HG03103 (cell line): Measurements from ENCODE around the gene SKA2.
"Not testable (repeated sequence)": the region's sequence is repeated elsewhere in the genome, so short reads cannot be mapped to it uniquely, and the experiment has no call there.

Experiments used
- ATAC-seq: cut with Tn5 transposase; IDR thresholded peaks from one replicate; pipeline ENCODE4 v1.9.1; 2021; ENCODE audit warnings: low read depth; ENCODE audit not compliant: unreplicated experiment

The SKA2 gene

DNA sequence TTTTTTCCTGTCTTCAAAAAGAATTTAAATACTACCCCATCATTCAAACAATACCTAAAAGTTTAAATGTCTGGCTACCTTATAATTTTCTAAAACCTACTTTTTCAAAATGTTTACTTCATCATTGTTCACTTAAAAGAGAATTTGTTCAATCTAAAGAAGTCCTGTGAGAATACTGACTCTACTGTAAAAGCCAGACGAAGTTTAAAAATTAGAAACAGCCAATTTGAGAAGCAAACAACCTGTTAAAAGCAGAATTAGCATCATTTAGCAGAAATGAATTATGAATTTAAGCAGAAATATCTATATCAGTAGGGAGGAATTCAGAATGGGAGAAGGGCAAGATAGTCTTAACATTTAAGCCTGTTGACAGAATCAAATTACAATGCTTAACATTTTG is 2.1 kb downstream of the SKA2 start:
- no peak for ATAC-seq

DNA sequence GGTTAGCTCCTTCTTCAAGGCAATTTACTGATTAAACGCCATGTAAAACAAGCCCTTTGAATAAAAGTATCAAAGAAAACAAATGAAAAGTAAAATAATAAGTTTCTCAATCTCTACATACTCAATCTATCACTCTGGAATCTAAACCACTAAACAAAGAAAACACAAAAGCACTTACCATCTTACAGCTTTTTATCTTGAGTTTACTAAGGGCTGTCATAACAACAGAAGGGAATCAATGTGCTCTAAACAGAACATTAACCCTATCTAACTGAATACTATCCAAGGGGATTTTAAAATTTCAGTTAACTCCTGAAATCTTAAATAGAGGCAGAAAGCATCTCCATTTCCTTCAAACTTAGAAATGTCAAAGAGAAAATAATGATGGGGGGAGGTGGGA is 3.4 kb downstream of the SKA2 start:
- no peak for ATAC-seq

DNA sequence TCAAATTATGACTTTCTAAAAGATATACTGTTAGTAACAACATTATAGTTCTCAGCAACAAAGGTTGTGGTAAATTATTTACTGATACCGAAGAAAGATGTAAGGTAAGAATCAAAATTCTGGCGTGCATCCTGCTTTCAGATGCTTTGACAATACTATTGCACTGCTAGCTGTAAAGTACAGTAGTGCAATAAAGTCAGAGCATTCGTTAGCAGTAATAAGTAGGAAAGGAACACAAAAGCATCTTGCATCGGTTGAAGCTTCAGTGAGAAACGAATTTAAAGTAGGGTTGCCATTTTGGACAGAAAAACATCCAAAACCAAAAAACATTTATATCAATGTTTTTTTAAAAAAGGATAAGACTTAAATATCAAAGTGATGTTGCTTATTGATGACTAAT is 4.0 kb downstream of the SKA2 start:
- ATAC-seq = no peak

DNA sequence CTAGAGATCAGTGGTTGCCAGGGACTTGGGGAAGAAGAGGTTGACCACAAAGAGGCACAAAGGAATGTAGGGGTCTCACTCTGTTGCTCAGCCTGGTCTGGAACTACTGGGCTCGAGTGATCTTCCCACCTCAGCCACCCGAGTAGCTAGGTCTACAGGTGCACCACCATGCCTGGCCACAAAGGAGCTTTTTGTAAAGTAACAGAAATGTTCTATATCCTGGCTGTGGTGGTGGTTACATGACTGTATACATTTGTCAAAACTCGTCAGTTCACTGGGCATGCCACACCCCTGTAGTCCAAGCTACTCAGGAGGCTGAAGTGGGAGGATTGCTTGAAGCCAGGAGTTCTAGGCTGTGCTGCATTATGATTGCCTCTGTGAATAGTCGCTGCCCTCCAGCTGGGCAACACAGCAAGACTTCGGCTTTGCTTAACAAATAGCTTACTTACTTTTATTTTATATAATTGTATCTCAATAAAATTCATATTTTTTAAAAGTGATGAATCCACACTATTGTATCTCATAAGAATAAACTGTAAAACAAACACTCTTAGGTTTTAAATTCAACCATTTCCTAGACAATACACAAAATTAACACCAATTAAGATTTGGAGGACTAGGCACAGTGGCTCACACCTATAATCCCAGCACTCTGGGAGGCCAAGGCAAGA is 5.0 kb downstream of the SKA2 start:
- ATAC-seq = no peak

DNA sequence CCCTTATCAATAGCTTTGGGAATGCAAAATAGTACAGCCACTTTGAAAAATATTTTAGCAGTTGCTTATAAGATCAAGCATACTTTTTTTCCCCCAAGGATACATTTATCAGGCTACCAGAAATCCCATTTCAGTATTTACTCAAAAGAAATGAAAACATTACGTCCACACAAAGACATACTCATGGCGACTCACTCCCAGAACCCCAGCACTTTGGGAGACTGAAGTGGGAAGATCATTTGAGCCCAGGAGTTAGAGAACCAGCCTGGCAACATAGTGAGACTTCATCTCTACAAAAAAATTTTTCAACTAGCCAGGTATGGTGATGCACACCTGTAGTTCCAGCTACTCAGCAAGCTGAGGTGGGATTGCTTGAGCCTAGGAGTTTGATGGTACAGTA is 5.9 kb downstream of the SKA2 start:
- no peak for ATAC-seq

DNA sequence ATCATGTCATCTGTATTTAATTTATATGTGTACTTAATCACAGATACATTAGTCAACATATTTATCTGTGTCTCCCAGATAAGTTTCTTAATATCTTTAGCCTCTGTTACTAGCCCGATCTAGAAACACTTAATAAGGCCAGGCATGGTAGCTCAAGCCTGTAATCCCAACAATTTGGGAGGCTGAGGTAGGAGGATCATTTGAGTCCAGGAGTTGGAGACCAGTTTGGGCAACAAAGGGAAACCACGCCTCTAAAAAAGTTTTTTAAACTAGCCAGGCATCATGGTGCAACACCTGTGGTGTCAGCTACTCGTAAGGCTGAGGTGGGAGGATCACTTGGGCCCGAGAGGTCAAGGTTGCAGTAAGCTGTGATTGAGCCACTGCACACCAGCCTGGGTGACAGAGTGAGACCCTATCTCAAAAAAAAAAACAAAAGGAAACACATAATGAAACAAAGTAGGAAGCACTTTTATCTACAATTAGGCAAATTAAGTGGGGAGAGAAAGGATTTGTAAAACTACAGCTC is 9.4 kb downstream of the SKA2 start:
- ATAC-seq = no peak

DNA sequence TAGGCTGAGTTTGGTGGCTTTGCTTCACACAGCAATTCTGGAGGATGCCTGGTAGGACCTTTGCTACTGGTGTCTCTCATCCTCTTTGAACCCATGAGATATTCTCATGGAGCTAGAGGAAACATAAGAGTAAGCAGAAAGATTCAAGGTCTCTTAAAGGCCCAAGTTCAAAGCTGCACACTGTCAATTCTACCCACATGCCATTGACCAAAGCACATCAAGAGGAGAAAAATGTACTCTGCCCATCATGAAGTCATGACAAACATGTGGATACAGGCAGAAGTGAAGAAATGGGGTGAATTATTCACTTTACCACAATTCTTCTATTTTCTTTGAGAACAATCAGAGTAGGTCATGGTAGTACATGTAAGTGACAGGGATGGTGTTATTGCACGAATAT is 13.1 kb downstream of the SKA2 start:
- ATAC-seq = no peak

DNA sequence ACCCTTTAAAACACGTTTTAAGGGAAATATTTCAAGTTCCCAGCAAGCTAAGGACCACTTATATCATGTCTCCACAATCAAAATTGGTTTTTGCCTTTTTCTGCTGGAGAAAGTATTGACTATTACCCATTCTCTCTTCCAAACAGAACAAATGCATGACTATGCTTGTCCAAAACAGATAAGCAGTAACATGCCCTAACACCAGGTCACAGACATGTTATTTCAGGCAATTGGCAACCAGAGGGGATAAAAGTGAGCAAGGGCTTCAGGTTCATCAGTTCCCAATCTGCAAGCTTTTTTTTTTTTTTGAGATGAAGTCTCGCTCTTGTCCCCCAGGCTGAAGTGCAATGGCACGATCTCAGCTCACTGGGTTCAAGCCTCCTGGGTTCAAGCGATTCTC is 15.0 kb downstream of the SKA2 start:
- no peak for ATAC-seq

DNA sequence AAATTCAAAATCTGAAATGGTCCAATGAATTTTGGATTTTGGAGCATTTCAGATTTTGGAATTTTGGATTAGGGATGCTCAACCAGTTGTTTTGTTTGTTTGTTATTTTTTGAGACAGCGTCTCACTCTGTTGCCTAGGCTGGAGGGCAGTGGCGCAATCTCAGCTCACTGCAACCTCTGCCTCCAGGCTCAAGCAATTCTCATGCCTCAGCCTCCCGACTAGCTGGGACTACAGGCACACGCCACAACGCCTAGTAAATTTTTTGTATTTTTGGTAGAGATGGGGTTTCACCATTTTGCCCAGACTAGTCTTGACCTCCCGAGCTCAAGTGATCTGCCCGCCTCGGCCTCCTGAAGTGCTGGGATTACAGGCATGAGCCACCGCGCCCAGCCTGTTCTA is 16.6 kb downstream of the SKA2 start:
- ATAC-seq = not testable (repeated sequence)

DNA sequence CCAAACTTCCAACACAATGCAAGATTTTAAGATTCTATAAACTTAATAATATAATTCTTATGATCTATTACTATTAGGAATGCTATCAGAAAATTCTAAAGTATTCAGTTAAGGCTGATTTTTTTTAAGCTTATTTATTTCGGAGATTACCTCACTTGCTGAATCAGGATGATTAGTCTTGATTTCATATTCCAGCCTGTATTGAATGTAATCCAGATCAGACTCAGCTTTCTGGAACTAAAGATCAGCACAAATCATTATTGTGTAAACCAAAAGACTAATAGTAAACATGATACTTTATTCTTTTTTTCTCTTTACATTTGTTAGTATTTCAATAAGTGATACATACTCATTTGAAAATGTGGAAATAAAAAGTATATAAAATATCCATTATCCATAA is 23.9 kb downstream of the SKA2 start:
- ATAC-seq = no peak

DNA sequence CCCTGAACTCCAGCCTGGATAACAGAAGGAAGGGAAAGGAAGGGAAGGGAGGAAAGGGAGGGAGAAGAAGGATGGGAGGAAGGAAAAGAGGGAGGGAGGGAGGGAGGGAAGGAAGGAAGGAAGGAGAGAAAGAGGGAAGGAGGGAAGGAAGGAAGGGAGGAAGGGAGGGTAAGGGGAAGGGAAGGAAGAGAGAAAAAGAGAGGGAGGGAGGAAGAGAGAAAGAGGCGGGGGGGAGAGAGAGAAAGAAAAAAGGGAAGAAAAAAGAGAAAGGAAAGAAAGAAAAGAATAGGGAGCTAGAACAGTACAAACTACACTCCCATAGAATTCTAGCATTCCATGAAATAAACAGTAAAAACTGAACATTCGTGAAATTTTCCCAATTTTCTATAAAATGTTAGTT is 25.2 kb downstream of the SKA2 start:
- ATAC-seq = no peak

DNA sequence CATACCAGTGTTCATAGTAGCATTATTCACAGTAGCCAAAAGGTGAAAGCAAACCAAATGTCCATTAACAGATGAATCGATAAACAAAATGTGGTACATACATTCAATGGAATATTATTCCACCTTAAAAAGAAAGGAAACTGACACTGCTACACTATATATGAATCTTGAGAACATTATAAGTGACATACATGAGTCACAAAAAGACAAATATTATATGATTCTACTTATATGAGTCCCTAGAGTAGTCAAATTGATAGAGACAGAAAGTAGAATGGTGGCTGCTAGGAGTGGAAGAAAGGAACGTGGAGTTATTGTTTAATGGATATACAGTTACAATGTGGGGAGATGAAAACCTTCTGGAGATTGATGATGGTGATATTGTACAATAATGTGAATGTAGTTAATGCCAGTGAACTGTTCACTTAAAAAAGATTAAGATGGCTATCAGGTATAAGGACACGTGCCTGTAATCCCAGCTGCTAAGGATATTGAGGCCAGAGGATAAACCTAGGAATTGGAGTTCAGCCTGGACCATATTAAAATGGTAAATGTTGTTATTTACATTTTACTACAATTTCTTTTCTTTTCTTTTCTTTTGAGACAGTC is 28.1 kb downstream of the SKA2 start:
- ATAC-seq = no peak

DNA sequence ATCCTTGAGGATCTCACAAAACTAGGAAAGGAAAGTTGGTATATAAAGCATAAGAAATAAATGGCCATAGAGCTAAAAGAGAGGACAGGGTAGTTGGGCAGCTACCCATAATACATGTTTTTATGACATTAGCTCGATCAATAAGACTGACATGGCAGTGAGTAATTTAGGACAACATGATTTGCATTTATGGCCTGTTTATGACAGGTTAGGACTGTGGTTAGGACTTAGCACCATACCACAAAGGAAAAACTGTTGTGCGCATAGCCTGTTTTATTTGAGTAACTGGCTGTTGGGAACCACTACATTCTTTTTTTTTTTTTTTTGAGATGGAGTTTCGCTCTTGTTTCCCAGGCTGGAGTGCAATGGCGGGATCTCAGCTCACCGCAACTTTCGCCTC is 30.3 kb downstream of the SKA2 start:
- no peak for ATAC-seq

DNA sequence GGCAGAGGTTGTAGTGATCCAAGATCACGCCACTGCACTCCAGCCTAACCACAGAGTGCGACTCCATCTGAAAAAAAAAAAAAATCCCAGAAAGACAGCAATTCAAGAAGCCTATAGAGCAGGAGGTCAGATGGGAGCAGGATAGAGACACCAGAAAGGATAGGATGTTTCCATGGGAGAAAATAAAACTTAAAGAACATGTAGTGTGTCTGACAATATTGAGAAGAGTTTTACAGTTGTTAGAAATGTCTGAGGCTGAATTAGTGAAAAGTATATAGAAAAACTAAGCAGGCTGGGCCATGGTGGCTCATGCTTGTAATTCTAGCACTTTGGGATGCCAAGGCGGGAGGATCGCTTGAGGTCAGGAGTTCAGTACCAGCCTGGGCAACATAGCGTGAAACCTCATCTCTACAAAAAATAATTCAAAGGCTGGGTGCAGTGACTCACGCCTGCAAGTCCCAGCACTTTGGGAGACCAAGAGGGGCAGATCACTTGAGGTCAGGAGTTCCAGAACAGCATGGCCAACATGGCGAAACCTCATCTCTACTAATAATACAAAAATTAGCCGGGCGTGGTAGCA is 33.0 kb downstream of the SKA2 start:
- ATAC-seq = no peak

DNA sequence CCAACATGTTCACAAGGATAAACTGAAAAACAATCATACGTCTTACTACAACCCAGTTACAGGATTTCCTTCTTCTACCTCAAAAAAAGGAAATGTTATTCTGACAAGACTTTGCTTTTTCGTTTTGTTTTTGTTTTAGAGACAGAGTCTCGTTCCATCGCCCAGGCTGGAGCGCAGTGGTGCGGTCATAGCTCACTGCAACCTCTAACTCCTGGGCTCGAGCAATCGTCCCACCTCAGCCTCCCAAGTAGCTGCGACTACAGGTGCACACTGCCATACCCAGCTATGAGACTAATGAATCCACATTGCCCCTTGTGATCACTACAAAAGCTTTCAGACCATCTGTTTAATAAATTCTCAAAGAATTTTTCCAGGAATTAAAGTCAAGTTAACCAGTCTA is 39.5 kb downstream of the SKA2 start:
- no peak for ATAC-seq

DNA sequence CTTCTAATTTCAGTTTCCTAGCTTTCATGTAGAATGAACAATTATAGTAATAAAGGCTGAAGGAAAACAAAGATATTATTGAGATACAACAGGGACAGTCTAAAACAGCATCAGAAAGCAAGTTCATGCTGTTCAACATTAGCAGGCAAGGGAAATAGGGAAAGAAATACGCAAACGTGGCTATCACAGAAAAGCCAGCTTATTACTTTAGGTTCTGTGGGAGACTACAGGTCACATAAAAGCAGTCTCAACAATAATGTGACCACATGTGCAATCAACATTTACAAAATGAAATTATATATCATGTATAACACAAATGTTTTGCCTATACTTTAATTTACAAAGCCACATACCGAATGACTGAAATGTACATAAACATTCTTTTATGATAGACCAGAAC is 43.4 kb downstream of the SKA2 start:
- ATAC-seq = no peak

DNA sequence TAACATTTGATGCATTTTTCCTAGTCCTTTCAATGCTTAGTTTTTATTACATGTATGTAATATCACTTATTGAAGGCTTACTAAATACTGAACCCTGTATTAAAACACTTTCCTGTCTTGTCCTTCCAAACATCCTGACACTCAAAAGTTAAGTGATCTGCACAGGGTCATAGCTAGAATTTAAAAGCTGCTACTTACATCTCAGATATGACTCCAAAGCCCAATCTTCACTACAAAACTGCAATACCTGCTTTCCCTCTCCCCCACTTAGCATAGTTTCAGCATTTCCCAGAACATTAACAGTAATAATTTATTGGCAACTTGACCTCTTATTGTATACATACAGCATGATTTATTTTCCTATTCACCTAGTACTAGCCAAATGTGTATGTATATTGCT is 44.0 kb downstream of the SKA2 start:
- no peak for ATAC-seq

DNA sequence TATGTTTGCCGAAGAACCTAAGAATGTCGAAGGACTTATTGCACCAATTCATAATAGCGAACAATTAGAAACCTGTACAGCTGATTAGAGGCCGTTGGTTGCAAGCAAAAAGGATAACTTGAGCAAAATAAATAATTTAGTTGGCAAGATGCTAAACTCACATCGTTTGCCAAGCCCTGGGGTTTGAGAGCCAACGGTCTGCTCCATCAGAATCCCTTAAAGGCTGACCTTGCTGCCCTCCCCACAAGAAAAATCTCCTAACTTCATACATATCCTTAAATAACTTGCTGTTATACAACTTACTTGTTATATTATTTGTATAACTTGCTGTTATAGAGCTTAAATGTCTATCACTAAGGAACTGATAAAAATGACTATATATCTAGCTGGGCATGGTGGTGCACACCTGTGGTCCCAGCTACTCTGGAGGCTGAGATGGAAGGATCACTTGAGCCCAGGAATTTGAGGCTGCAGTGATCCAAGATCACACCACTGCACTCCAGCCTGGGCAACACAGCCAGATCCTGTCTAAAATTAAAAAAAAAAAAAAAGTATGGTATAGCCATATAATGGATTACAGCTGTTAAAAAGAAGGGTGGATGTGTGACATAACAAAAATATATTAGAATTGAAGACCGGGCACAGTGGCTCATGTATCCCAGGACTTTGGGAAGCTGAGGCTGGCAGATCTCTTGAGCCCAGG is 46.4 kb downstream of the SKA2 start:
- ATAC-seq = no peak

DNA sequence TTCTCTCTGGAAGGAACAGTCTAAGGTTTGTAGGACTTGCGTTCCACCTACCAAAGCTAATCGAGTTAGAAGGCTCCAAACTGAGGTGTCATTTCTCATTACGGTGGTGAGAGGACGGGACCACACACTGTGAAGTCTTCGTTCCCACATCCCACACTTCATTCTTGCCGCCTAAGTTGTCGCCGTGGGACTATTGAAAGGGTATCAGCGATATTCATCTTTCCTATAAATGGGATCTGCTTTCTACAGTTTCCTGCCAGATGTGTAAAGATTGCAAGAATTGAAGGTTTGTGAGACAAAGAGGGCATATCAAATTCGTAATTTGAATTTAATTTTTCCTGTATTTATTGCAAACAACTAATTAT is 47.7 kb downstream of the SKA2 start:
- no peak for ATAC-seq

DNA sequence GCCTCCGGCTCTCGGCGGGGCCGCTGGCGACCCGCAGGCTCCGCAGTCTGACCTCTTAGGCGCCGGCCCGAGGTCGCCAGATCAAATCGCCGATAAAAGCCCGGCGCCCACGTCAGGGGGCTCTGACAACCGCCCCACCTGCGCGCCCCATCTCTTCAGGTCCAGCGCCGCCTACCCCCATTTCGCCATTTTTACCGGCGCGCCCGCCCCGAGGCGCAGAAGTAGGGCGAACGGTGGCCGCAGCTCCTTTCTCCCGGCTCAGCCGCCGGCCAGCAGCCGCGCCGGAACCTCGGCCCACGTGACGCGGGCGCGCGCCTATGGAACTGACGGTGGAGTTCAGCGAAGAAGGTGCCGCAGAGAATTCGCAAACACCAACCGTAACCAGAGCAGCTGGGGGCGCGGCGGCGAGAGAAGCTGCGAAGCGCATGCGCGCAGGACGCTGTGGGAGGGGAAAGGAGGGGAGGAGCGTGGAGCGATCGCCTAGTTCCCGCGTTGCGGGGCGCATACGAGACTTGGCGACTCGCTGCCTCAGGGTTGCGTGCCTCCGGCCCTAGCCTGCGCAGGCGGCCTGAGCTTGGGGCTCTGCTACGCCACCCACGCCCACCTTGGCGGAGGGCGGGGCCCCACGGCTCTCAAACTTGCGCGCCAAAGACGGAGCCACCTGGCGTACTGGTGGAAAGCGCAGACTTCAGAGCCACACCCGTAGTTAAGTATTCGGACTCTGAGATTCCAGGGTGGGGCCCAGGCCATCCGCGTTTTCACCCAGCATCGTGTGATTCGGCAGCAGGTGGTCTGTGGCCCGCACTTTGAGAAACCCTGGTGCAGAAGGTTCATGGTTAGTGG is 48.3 kb downstream of the SKA2 start, which contains the start of gene TRIM37:
TSS of gene TRIM37 (minus strand) at position 418 of the 843 bp plus-strand sequence. CDS start 419 bp downstream, outside the sequence.
- ATAC-seq = peak; percentile 94
